HL-60 (cell line): ENCODE measurements around the gene SCUBE1.

Experiments used
- DNase-seq, 2 experiments: peaks; one replicate each; pipeline ENCODE4 v3.0.0-alpha.2; 2010 to 2020; ENCODE audit warnings: low read depth in 1 of 2, low spot score in 1 of 2
- H3K27ac ChIP-seq: fragments of 250-450 bp; sonication (Bioruptor Pico); replicated peaks from 2 replicates; pipeline ENCODE4 v1.5.1; 2020; ENCODE audit warnings: mild to moderate bottlenecking, moderate library complexity
- H3K27me3 ChIP-seq: fragments of 250-450 bp; sonication (Bioruptor Pico); 2 replicates; pipeline ENCODE4 v1.5.1; 2021; ENCODE audit warnings: mild to moderate bottlenecking, moderate library complexity; ENCODE audit not compliant: insufficient read depth, poor library complexity, severe bottlenecking
- H3K4me3 ChIP-seq: replicated peaks from 2 replicates; pipeline ENCODE4 v1.5.1; 2011; ENCODE audit warnings: mild to moderate bottlenecking, control low read depth, low read length; ENCODE audit not compliant: insufficient read depth
- GABPA ChIP-seq: IDR thresholded peaks from 2 replicates; pipeline ENCODE4 v1.6.1; 2012; ENCODE audit warnings: low read depth
- POLR2AphosphoS5 ChIP-seq: IDR thresholded peaks from 2 replicates; pipeline ENCODE4 v1.6.1; 2012; ENCODE audit warnings: low read depth
- REST ChIP-seq: IDR thresholded peaks from 2 replicates; pipeline ENCODE4 v1.6.1; 2012; ENCODE audit warnings: low read depth; ENCODE audit not compliant: insufficient replicate concordance
- SPI1 ChIP-seq: IDR thresholded peaks from 2 replicates; pipeline ENCODE4 v1.6.1; 2012; ENCODE audit warnings: low read depth, mild to moderate bottlenecking, borderline replicate concordance
- TF ChIP-seq, protein P1 (sequence below): IDR thresholded peaks from one replicate; pipeline ENCODE4 v1.5.1; 2011; ENCODE audit warnings: low read length, control low read depth, inconsistent platforms; ENCODE audit not compliant: insufficient read depth

Gene SCUBE1

GRCh38 chr22:43247546-43248260, 95.5 kb downstream of the SCUBE1 start:
- Histone ChIP-seq H3K27ac (no peak overlapping the region), H3K27me3 (no peaks in the 10 kb centered on the region), H3K4me3 (no peak overlapping the region)
- TF ChIP-seq SPI1 (no peak), REST (no peak), POLR2AphosphoS5 (no peak), GABPA (no peak)
- TF ChIP-seq, protein P1, sequence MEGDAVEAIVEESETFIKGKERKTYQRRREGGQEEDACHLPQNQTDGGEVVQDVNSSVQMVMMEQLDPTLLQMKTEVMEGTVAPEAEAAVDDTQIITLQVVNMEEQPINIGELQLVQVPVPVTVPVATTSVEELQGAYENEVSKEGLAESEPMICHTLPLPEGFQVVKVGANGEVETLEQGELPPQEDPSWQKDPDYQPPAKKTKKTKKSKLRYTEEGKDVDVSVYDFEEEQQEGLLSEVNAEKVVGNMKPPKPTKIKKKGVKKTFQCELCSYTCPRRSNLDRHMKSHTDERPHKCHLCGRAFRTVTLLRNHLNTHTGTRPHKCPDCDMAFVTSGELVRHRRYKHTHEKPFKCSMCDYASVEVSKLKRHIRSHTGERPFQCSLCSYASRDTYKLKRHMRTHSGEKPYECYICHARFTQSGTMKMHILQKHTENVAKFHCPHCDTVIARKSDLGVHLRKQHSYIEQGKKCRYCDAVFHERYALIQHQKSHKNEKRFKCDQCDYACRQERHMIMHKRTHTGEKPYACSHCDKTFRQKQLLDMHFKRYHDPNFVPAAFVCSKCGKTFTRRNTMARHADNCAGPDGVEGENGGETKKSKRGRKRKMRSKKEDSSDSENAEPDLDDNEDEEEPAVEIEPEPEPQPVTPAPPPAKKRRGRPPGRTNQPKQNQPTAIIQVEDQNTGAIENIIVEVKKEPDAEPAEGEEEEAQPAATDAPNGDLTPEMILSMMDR, result no peak
- DNase-seq, result no peak

GRCh38 chr22:43246188-43246587, 97.0 kb downstream of the SCUBE1 start:
- no peak for TF ChIP-seq REST
- TF ChIP-seq, protein P1, result no peak
- Histone ChIP-seq H3K27ac (no peak overlapping the region), H3K4me3 (no peak overlapping the region), H3K27me3 (no peaks in the 10 kb centered on the region)
- no peak for DNase-seq

GRCh38 chr22:43245717-43246116, 97.5 kb downstream of the SCUBE1 start:
- TF ChIP-seq POLR2AphosphoS5 (no peak), GABPA (no peak), REST (no peak), SPI1 (no peak; the same call in 1 of the 2 replicates)
- TF ChIP-seq, protein P1, result no peak
- Histone ChIP-seq H3K4me3 (no peak overlapping the region), H3K27ac (no peak overlapping the region), H3K27me3 (no peaks in the 10 kb centered on the region)
- DNase-seq, result peak in 1 of 2 experiments; percentile 44
